Amygdala (tissue), 56 donors: ENCODE data around the gene INTS3.

Experiments
- DNase-seq, 56 donors: peaks; one replicate each; lab custom pipeline; 2025; lab: John Stamatoyannopoulos, UW

Gene INTS3

GRCh38 chr1:153727463-153728304 lies at the start of gene INTS3:
Gene INTS3, plus strand, starts transcription at chr1:153728050. Its CDS starts 585 bp downstream, at chr1:153728635.
- peak; percentile 52 to 100 (median 99) for DNase-seq

- DNase-seq = no peak
Measured at GRCh38 chr1:153678519-153679336, 49.1 kb upstream of the INTS3 start, which contains the start of gene NPR1. Gene NPR1, plus strand, starts transcription at chr1:153678688. Its CDS starts 421 bp downstream, at chr1:153679109.

- DNase-seq = no peak
Measured at GRCh38 chr1:153679337-153680119, 48.3 kb upstream of the INTS3 start.

GRCh38 chr1:153680120-153680403 lies 47.8 kb upstream of the INTS3 start:
- DNase-seq = no peak

- no peak for DNase-seq
Measured at GRCh38 chr1:153682730-153683129, 45.1 kb upstream of the INTS3 start.

- DNase-seq = no peak
Measured at GRCh38 chr1:153683854-153684253, 44.0 kb upstream of the INTS3 start.

GRCh38 chr1:153684892-153685291 lies 43.0 kb upstream of the INTS3 start:
- no peak for DNase-seq

GRCh38 chr1:153685544-153686340 lies 42.1 kb upstream of the INTS3 start:
- no peak for DNase-seq

GRCh38 chr1:153687346-153688125 lies 40.3 kb upstream of the INTS3 start:
- DNase-seq = no peak

GRCh38 chr1:153688276-153688675 lies 39.6 kb upstream of the INTS3 start:
- DNase-seq = no peak

GRCh38 chr1:153688736-153689328 lies 39.0 kb upstream of the INTS3 start:
- DNase-seq = no peak

GRCh38 chr1:153693466-153693865 lies 34.4 kb upstream of the INTS3 start:
- no peak for DNase-seq

- no peak for DNase-seq
Measured at GRCh38 chr1:153696741-153697140, 31.1 kb upstream of the INTS3 start.

GRCh38 chr1:153697191-153698019 lies 30.4 kb upstream of the INTS3 start:
- no peak for DNase-seq

GRCh38 chr1:153698020-153698922 lies 29.6 kb upstream of the INTS3 start:
- DNase-seq = peak in 5 of 56 donors; percentile 2 to 51 (median 15)

GRCh38 chr1:153698923-153699714 lies 28.7 kb upstream of the INTS3 start:
- DNase-seq = no peak
